PC-9 (cell line): ENCODE data around the gene CRAMP1. TPM values are rescaled to one million over a fixed set of nuclear protein-coding genes. Genes with fewer than 3 reads are reported as not detected.

Experiments
- BruUV-seq: library from RNA; stranded (reverse); fragments of 400-500 nt; replicated peaks from 2 replicates; lab custom pipeline; 2021; lab: Mats Ljungman, UMichigan
- CTCF ChIA-PET: fragments of 300-600 bp; sonication (Branson Sonifier 250); formaldehyde crosslinking; loops from one replicate; lab custom pipeline; 2022; ENCODE audit warnings: antibody characterized with exemption; lab: Charles Lee
- POLR2A ChIA-PET: fragments of 300-600 bp; sonication (Branson Sonifier 250); formaldehyde crosslinking; loops from one replicate; lab custom pipeline; 2022; ENCODE audit warnings: antibody characterized with exemption; ENCODE audit not compliant: unreplicated experiment; lab: Charles Lee
- DNase-seq, 2 experiments: peaks; one replicate each; pipeline versions ENCODE4 v3.0.0 to v3.0.0-alpha.2; 2015 to 2022; ENCODE audit warnings: mixed read lengths in 1 of 2
- H2AFZ ChIP-seq: fragments of 200-600 bp; sonication (generic); 2 replicates; pipeline ENCODE4 v1.8.1; 2017; ENCODE audit warnings: antibody characterized with exemption
- H3F3A ChIP-seq: fragments of 200-600 bp; sonication (generic); 2 replicates; pipeline ENCODE4 v1.8.1; 2017; ENCODE audit warnings: antibody characterized with exemption, mild to moderate bottlenecking, low read depth; ENCODE audit not compliant: insufficient read depth
- H3K27ac ChIP-seq: fragments of 200-600 bp; sonication (generic); 2 replicates; pipeline ENCODE4 v1.6.1; 2016; ENCODE audit warnings: mixed run types
- H3K27me3 ChIP-seq: fragments of 200-600 bp; sonication (generic); 2 replicates; pipeline ENCODE4 v1.6.1; 2016; ENCODE audit warnings: low read depth, mixed run types; ENCODE audit not compliant: insufficient read depth
- H3K36me3 ChIP-seq: fragments of 200-600 bp; sonication (generic); 2 replicates; pipeline ENCODE4 v1.6.1; 2016; ENCODE audit warnings: low read depth, mixed run types
- H3K4me1 ChIP-seq: fragments of 200-600 bp; sonication (generic); replicated peaks from 2 replicates; pipeline ENCODE4 v1.6.1; 2016; ENCODE audit warnings: mixed run types; ENCODE audit not compliant: insufficient read depth
- H3K4me2 ChIP-seq: fragments of 200-600 bp; sonication (generic); 2 replicates; pipeline ENCODE4 v1.6.1; 2017; ENCODE audit warnings: mixed run types
- H3K4me3 ChIP-seq: fragments of 200-600 bp; sonication (generic); 2 replicates; pipeline ENCODE4 v1.6.1; 2016; ENCODE audit warnings: mixed run types
- H3K79me2 ChIP-seq: fragments of 200-600 bp; sonication (generic); 2 replicates; pipeline ENCODE4 v1.6.1; 2017; ENCODE audit warnings: low read depth, mixed run types
- H3K9me2 ChIP-seq: fragments of 200-600 bp; sonication (generic); 2 replicates; pipeline ENCODE4 v1.8.1; 2017; ENCODE audit warnings: mild to moderate bottlenecking; ENCODE audit not compliant: insufficient read depth
- H3K9me3 ChIP-seq: fragments of 200-600 bp; sonication (generic); 2 replicates; pipeline ENCODE4 v1.8.1; 2016; ENCODE audit warnings: low read depth; ENCODE audit not compliant: insufficient read depth
- H4K20me1 ChIP-seq: fragments of 200-600 bp; sonication (generic); 2 replicates; pipeline ENCODE4 v1.8.1; 2017; ENCODE audit not compliant: insufficient read depth
- EZH2 ChIP-seq: fragments of 200-600 bp; sonication (generic); IDR thresholded peaks from 2 replicates; pipeline ENCODE4 v1.8.0; 2017; ENCODE audit warnings: antibody characterized with exemption, low read depth
- intact Hi-C: fragments of 100-400 bp; cut with micrococcal nuclease; formaldehyde crosslinking; loops from one replicate; pipeline ENCODE4 v1.10.0; 2022; ENCODE audit not compliant: unreplicated experiment
- total RNA-seq: library from RNA; stranded (reverse); gene quantifications from 2 replicates; pipeline ENCODE4 v1.2.3, GENCODE V29; 2021
- TF ChIP-seq, protein P1 (sequence below): fragments of 200-600 bp; sonication (generic); conservative IDR thresholded peaks from 2 replicates; pipeline ENCODE4 v1.6.1; 2017; ENCODE audit warnings: mixed run types, antibody characterized with exemption, mild to moderate bottlenecking, moderate library complexity

Gene CRAMP1
- total RNA-seq, 1 experiment from 2014 or later = 22.7 TPM

DNA sequence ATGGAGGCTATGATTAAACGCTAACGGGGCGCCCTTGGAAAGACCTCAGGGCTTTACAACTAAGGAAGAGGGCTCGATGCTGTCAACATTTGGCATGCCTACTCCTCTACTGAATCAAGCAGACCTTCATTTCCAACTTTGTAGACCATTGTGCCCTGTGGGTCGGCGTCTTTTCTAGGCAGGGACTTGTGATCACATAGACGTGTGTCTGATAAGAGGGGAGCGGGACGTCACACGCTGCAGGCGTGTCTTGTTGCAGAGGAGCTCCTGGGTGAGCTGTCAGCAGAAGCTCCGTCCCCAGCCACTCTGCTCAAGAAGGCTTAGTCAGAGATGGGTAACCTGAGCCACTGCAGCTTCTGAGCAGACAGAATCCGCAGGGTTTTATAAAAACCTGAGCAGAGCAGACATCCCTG lies 96.6 kb downstream of the CRAMP1 start:
- Histone ChIP-seq H3K27me3 (no peaks in the 10 kb centered on the region), H4K20me1 (peaks cover 10% of the 10 kb centered on the region), H3K4me2 (no peak overlapping the region), H3F3A (peaks cover 16% of the 10 kb centered on the region; the same call in 1 of the 2 replicates), H3K4me3 (no peak overlapping the region), H3K4me1 (peaks cover 18% of the 10 kb centered on the region), H3K9me2 (no peaks in the 10 kb centered on the region), H3K27ac (no peak overlapping the region), H3K79me2 (peaks cover 62% of the 10 kb centered on the region), H3K36me3 (no peaks in the 10 kb centered on the region), H2AFZ (no peak overlapping the region), H3K9me3 (no peaks in the 10 kb centered on the region)
- intact Hi-C loops = no loop called here
- no peak for DNase-seq
- TF ChIP-seq, protein P1, sequence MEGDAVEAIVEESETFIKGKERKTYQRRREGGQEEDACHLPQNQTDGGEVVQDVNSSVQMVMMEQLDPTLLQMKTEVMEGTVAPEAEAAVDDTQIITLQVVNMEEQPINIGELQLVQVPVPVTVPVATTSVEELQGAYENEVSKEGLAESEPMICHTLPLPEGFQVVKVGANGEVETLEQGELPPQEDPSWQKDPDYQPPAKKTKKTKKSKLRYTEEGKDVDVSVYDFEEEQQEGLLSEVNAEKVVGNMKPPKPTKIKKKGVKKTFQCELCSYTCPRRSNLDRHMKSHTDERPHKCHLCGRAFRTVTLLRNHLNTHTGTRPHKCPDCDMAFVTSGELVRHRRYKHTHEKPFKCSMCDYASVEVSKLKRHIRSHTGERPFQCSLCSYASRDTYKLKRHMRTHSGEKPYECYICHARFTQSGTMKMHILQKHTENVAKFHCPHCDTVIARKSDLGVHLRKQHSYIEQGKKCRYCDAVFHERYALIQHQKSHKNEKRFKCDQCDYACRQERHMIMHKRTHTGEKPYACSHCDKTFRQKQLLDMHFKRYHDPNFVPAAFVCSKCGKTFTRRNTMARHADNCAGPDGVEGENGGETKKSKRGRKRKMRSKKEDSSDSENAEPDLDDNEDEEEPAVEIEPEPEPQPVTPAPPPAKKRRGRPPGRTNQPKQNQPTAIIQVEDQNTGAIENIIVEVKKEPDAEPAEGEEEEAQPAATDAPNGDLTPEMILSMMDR = no peak
- no peak for TF ChIP-seq EZH2
- POLR2A ChIA-PET = no interaction called here
- BruUV-seq = no TSS peak
- CTCF ChIA-PET = interaction anchor here (0.9 kb wide), 1 partner anchor 15 kb away, joined by 3 read pairs; no protein-coding TSS in a partner anchor

DNA sequence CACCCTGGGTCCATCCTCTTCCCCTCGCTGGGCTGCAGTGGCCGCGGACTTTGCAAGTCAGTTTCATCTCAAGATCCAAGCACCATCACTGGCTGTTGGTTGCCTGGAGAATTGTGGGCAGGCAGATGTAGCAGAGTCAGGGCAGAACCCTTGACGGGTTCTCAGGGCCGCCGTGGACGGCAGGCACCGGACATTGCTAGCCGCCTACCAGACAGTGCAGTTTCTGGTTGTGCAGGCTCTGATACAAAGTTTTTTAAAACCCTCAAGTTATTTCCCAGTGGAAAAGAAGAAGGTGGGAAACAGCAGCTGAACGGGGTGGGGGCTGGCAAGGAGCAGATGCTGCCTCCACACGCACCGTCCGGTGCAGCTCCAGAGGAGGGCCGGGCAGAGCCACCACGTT lies 97.2 kb downstream of the CRAMP1 start:
- intact Hi-C loops = no loop called here
- H3K9me2 ChIP-seq = no peaks in the 10 kb centered on the region
- TF ChIP-seq, protein P1 = no peak
- TF ChIP-seq EZH2 = no peak
- peaks cover 17% of the 10 kb centered on the region for H3K4me1 ChIP-seq
- H3K79me2 ChIP-seq = peaks cover 67% of the 10 kb centered on the region
- H3K4me3 ChIP-seq = no peak overlapping the region
- no peaks in the 10 kb centered on the region for H3K27me3 ChIP-seq
- no peaks in the 10 kb centered on the region for H3K9me3 ChIP-seq
- POLR2A ChIA-PET = no interaction called here
- no peak overlapping the region for H2AFZ ChIP-seq
- CTCF ChIA-PET = interaction anchor here (0.9 kb wide), 1 partner anchor 14 kb away, joined by 3 read pairs; no protein-coding TSS in a partner anchor
- H3K36me3 ChIP-seq = no peaks in the 10 kb centered on the region
- peaks cover 10% of the 10 kb centered on the region for H4K20me1 ChIP-seq
- BruUV-seq = no TSS peak
- H3K27ac ChIP-seq = no peak overlapping the region
- no peak overlapping the region for H3K4me2 ChIP-seq
- no peak for DNase-seq
- peaks cover 13% of the 10 kb centered on the region; the same call in 1 of the 2 replicates for H3F3A ChIP-seq

DNA sequence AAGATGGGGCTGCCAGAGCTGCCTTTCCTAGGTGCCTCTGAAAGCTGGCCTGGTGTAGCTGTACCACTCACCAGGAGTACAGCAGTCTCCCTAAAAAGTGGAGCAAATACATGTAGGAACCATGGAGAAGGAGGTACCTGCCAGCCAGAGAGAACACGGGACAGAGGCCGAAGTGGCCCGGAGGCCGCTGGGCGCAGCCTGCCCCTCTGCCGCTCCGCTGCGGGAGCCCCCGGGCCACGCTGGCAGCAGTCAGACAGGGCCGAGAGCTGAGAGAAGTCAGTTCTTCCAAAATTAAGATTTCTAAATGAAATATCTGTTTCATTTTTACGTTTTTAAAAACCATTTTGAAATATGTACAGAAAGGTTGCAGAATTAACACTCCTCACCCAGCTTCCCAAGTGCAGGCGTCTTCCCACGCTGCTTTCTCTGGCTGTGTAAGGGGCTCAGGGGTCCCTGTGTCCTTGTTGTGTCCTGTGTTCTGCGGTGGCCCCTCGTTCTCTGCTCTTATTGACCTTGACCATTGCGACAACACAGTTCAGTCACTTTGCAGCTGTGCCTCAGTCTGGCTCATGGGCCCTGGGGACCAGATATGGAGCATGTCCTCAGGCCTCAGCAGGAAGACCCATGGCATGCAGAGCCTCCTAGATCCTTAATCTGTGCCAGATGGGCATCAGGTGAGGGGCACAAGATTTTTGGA lies 98.8 kb downstream of the CRAMP1 start:
- Histone ChIP-seq H3K9me2 (no peaks in the 10 kb centered on the region), H3K36me3 (no peaks in the 10 kb centered on the region), H3K9me3 (no peaks in the 10 kb centered on the region), H3K27ac (no peak overlapping the region), H3K79me2 (peaks cover 78% of the 10 kb centered on the region), H3K4me2 (no peak overlapping the region), H3F3A (no peaks in the 10 kb centered on the region), H3K27me3 (no peaks in the 10 kb centered on the region), H3K4me3 (no peak overlapping the region), H2AFZ (no peak overlapping the region), H4K20me1 (peaks cover 10% of the 10 kb centered on the region), H3K4me1 (peaks cover 9% of the 10 kb centered on the region)
- TF ChIP-seq EZH2 = no peak
- TF ChIP-seq, protein P1 = no peak
- BruUV-seq = no TSS peak
- ChIA-PET POLR2A (interaction anchor here (0.6 kb wide), 1 partner anchor 48 kb away, joined by 7 read pairs; no protein-coding TSS in a partner anchor), CTCF (interaction anchor here (0.7 kb wide), 1 partner anchor 13 kb away, joined by 3 read pairs; no protein-coding TSS in a partner anchor)
- intact Hi-C loops = no loop called here
- no peak for DNase-seq
